Measurements from ENCODE around the gene TARBP1.

DNA sequence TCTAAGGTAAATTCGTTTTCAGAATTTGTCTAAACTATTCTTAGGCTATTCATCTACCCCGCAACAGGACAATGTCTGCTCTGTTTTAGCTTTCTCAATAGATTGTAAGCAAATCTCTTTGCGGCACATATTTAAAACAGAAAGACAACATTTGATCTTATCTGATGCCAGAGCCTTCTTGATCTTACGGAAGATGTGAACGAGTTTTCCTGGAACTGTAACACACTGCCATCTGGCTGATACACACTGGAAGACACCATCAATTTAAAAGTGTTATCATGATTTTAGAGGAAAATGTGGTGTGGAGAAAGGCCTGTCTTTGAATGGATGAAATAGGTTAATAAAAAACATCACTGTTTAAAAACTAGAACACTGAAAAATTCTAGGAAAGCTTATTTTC lies 69.7 kb downstream of the TARBP1 start:
- TF ChIP-seq, protein P1, sequence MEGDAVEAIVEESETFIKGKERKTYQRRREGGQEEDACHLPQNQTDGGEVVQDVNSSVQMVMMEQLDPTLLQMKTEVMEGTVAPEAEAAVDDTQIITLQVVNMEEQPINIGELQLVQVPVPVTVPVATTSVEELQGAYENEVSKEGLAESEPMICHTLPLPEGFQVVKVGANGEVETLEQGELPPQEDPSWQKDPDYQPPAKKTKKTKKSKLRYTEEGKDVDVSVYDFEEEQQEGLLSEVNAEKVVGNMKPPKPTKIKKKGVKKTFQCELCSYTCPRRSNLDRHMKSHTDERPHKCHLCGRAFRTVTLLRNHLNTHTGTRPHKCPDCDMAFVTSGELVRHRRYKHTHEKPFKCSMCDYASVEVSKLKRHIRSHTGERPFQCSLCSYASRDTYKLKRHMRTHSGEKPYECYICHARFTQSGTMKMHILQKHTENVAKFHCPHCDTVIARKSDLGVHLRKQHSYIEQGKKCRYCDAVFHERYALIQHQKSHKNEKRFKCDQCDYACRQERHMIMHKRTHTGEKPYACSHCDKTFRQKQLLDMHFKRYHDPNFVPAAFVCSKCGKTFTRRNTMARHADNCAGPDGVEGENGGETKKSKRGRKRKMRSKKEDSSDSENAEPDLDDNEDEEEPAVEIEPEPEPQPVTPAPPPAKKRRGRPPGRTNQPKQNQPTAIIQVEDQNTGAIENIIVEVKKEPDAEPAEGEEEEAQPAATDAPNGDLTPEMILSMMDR (IDR thresholded peaks at IDR 0.05; ENCODE audit: low read length), result no peak
- no peak for TF ChIP-seq EZH2 (IDR thresholded peaks at IDR 0.05; ENCODE audit: borderline replicate concordance, low read length)
